Measurements from ENCODE around the gene SLC47A2.

- TF ChIP-seq CTCF (conservative IDR thresholded peaks at IDR 0.05; ENCODE audit: low read length) (no peak), EZH2phosphoT487 (IDR thresholded peaks at IDR 0.05; ENCODE audit: borderline replicate concordance, low read depth, low read length) (no peak)
These were observed 24.5 kb upstream of the SLC47A2 start for GRCh38 chr17:19740933-19741332.

Measured in OCI-LY7 (cell line).